ENCODE data around the gene MAMDC2. TPM values are rescaled to one million over a fixed set of nuclear protein-coding genes. Genes with fewer than 3 reads are reported as not detected.

The MAMDC2 gene
- total RNA-seq, 1 donor from 2014 or later = 211 TPM

- H3K27ac ChIP-seq (ENCODE audit: low read depth, low read length) = no peak overlapping the region
Observed at GRCh38 chr9:70228611-70229010, 185.0 kb downstream of the MAMDC2 start.

GRCh38 chr9:70229026-70229425, 185.4 kb downstream of the MAMDC2 start:
- Histone ChIP-seq H3K27ac (ENCODE audit: low read depth, low read length) (no peak overlapping the region), H4K20me1 (ENCODE audit: insufficient read depth, low read length) (no peaks in the 10 kb centered on the region), H3K27me3 (ENCODE audit: insufficient read depth, low read length) (no peaks in the 10 kb centered on the region), H3K4me2 (ENCODE audit: low read length) (no peak overlapping the region), H3K9ac (ENCODE audit: low read length) (no peak overlapping the region), H3K36me3 (ENCODE audit: insufficient read depth, low read length) (no peaks in the 10 kb centered on the region), H3K4me3 (ENCODE audit: insufficient read depth, low read depth, low read length) (no peak overlapping the region), H3K9me3 (ENCODE audit: insufficient read depth, low read depth, low read length) (no peaks in the 10 kb centered on the region), H2AFZ (ENCODE audit: low read depth, low read length) (no peak overlapping the region), H3K4me1 (ENCODE audit: insufficient read depth, low read length) (no peaks in the 10 kb centered on the region), H3K79me2 (ENCODE audit: insufficient read depth, low read length) (no peaks in the 10 kb centered on the region)
- H3K9me3 Mint-ChIP-seq (ENCODE audit: unreplicated experiment) = peaks cover 5% of the 10 kb centered on the region
- no peak for DNase-seq (ENCODE audit: low read depth)
- no peak for FAIRE-seq
- H3K27ac Mint-ChIP-seq (ENCODE audit: unreplicated experiment) = no peak overlapping the region
- H3K27me3 Mint-ChIP-seq (ENCODE audit: low read depth, unreplicated experiment) = no peaks in the 10 kb centered on the region
- H3K36me3 Mint-ChIP-seq (ENCODE audit: low read depth, unreplicated experiment) = peaks cover 17% of the 10 kb centered on the region
- H3K4me3 Mint-ChIP-seq (ENCODE audit: unreplicated experiment) = no peak overlapping the region
- H3K4me1 Mint-ChIP-seq (ENCODE audit: low read depth, unreplicated experiment) = peaks cover 15% of the 10 kb centered on the region
- no peak for TF ChIP-seq EZH2 (IDR thresholded peaks at IDR 0.05; ENCODE audit: insufficient read depth, low read length)
- TF ChIP-seq CTCF (IDR thresholded peaks at IDR 0.05; ENCODE audit: insufficient read depth, low read depth, low read length) = no peak

More at GRCh38 chr9:70228611-70229010, 185.0 kb downstream of the MAMDC2 start:
- Histone ChIP-seq H3K79me2 (ENCODE audit: insufficient read depth, low read length) (no peaks in the 10 kb centered on the region), H3K27me3 (ENCODE audit: insufficient read depth, low read length) (no peaks in the 10 kb centered on the region), H3K4me3 (ENCODE audit: insufficient read depth, low read depth, low read length) (no peak overlapping the region), H3K9me3 (ENCODE audit: insufficient read depth, low read depth, low read length) (no peaks in the 10 kb centered on the region), H3K9ac (ENCODE audit: low read length) (no peak overlapping the region), H4K20me1 (ENCODE audit: insufficient read depth, low read length) (no peaks in the 10 kb centered on the region), H3K4me1 (ENCODE audit: insufficient read depth, low read length) (no peaks in the 10 kb centered on the region), H3K36me3 (ENCODE audit: insufficient read depth, low read length) (no peaks in the 10 kb centered on the region), H3K4me2 (ENCODE audit: low read length) (no peak overlapping the region), H2AFZ (ENCODE audit: low read depth, low read length) (no peak overlapping the region)
- DNase-seq (ENCODE audit: low read depth) (no peak), FAIRE-seq (no peak)
- Mint-ChIP-seq H3K27me3 (ENCODE audit: low read depth, unreplicated experiment) (no peaks in the 10 kb centered on the region), H3K4me1 (ENCODE audit: low read depth, unreplicated experiment) (peaks cover 15% of the 10 kb centered on the region), H3K36me3 (ENCODE audit: low read depth, unreplicated experiment) (peaks cover 14% of the 10 kb centered on the region), H3K27ac (ENCODE audit: unreplicated experiment) (no peak overlapping the region), H3K4me3 (ENCODE audit: unreplicated experiment) (no peak overlapping the region), H3K9me3 (ENCODE audit: unreplicated experiment) (peaks cover 1% of the 10 kb centered on the region)
- TF ChIP-seq CTCF (IDR thresholded peaks at IDR 0.05; ENCODE audit: insufficient read depth, low read depth, low read length) (no peak), EZH2 (IDR thresholded peaks at IDR 0.05; ENCODE audit: insufficient read depth, low read length) (no peak)

- H3K4me1 Mint-ChIP-seq (ENCODE audit: low read depth, unreplicated experiment) = peaks cover 15% of the 10 kb centered on the region
- peak overlapping the region; percentile 28 for H3K27ac Mint-ChIP-seq (ENCODE audit: unreplicated experiment)
- Histone ChIP-seq H3K4me1 (ENCODE audit: insufficient read depth, low read length) (no peaks in the 10 kb centered on the region), H4K20me1 (ENCODE audit: insufficient read depth, low read length) (no peaks in the 10 kb centered on the region), H3K36me3 (ENCODE audit: insufficient read depth, low read length) (no peaks in the 10 kb centered on the region), H3K27me3 (ENCODE audit: insufficient read depth, low read length) (no peaks in the 10 kb centered on the region), H3K4me3 (ENCODE audit: insufficient read depth, low read depth, low read length) (no peak overlapping the region), H3K79me2 (ENCODE audit: insufficient read depth, low read length) (no peaks in the 10 kb centered on the region), H3K9me3 (ENCODE audit: insufficient read depth, low read depth, low read length) (no peaks in the 10 kb centered on the region), H2AFZ (ENCODE audit: low read depth, low read length) (no peak overlapping the region), H3K4me2 (ENCODE audit: low read length) (no peak overlapping the region), H3K27ac (ENCODE audit: low read depth, low read length) (no peak overlapping the region), H3K9ac (ENCODE audit: low read length) (no peak overlapping the region)
- H3K9me3 Mint-ChIP-seq (ENCODE audit: unreplicated experiment) = peaks cover 5% of the 10 kb centered on the region
- H3K36me3 Mint-ChIP-seq (ENCODE audit: low read depth, unreplicated experiment) = peaks cover 17% of the 10 kb centered on the region
- H3K27me3 Mint-ChIP-seq (ENCODE audit: low read depth, unreplicated experiment) = no peaks in the 10 kb centered on the region
- FAIRE-seq (peak; percentile 80), DNase-seq (ENCODE audit: low read depth) (peak; percentile 12)
- no peak overlapping the region for H3K4me3 Mint-ChIP-seq (ENCODE audit: unreplicated experiment)
- TF ChIP-seq EZH2 (IDR thresholded peaks at IDR 0.05; ENCODE audit: insufficient read depth, low read length) = no peak
- TF ChIP-seq CTCF (IDR thresholded peaks at IDR 0.05; ENCODE audit: insufficient read depth, low read depth, low read length) = peak; percentile 32
Observed at GRCh38 chr9:70229579-70229978, 185.9 kb downstream of the MAMDC2 start.

Data from astrocyte (in vitro differentiated cells and primary cell).